Measurements from ENCODE around the gene ERC1.

- TF ChIP-seq CTCF (IDR thresholded peaks at IDR 0.05): no peak
- no peak for TF ChIP-seq TCF7L2 (IDR thresholded peaks at IDR 0.05; ENCODE audit: low read depth, low read length)
- no peak for TF ChIP-seq REST (IDR thresholded peaks at IDR 0.05; ENCODE audit: insufficient read depth in 1 of 2, low read depth in 2 of 2, low read length in 1 of 2)
- no peak for TF ChIP-seq POLR2AphosphoS5 (IDR thresholded peaks at IDR 0.05; ENCODE audit: low read depth, low read length)
Measured at GRCh38 chr12:1330477-1330827, 339.4 kb downstream of the ERC1 start.
